ENCODE data around the gene DLK2. TPM values are rescaled to one million over a fixed set of nuclear protein-coding genes. Genes with fewer than 3 reads are reported as not detected.

DLK2 gene
- total and polyA plus RNA-seq, 2 donors from 2014 or later: 0.50 TPM; not detected in 1

DNA sequence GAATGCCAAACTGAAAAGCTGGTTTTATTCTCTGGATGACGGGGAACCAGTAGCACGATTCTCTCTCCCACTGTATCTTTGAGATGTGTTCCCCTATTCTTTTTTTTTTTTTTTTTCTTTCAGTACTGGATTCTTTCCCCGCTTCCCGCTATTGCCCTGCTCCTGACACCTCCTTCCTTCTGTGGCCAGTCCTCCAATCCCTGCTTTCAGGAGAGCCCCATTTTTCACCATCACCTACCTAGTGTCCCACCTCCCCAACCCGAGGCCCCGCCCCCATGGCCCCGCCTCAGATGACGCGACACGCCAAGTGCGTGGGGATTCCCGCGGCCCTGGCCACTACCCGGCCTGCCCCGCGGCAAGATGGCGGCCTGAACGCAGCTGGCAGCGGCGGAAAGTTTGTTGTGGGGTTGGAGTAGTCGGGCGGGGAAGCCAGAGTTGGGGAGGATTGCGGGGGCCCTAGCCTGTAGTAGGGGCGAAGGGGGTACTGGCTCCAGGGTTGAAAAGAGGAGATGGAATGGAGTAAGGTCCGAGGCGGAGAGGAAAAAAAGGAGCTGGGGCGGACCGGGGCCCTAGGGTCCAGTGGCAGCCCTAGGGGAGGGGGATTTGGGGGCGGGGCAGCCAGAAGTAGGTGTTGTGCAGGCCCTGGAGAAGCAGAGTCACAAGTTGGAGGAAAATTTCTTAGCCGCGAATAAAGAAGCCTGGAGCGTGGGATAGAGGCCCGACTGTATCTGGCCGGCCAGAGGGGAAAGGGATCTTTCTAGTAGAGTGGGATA, 22.1 kb upstream of the DLK2 start, which contains the start of gene TJAP1:
TJAP1 (plus strand) TSS at position 336 of the 773 bp plus-strand sequence. CDS start 21,432 bp downstream, outside the sequence.
- no peak for FAIRE-seq
- Histone ChIP-seq H3K4me1 (ENCODE audit: control insufficient read depth in 2 of 3, insufficient read depth in 2 of 3, low read depth in 1 of 3, low read length in 3 of 3) (peaks cover 4 to 11% (median 6%) of the 10 kb centered on the region in 3 donors), H3K4me3 (ENCODE audit: low read length in 3 of 3) (peak within 1 kb of the TSS; percentile 59 to 81 (median 78)), H3K9me3 (ENCODE audit: control insufficient read depth in 2 of 3, insufficient read depth in 1 of 3, low read length in 3 of 3) (no peaks in the 10 kb centered on the region), H3K9ac (ENCODE audit: low read length in 3 of 3) (peak within 1 kb of the TSS; percentile 35 to 92 (median 83)), H3K36me3 (ENCODE audit: control insufficient read depth in 2 of 3, insufficient read depth in 3 of 3, low read length in 3 of 3) (peaks cover 0 to under 1% (median 0%) of the 10 kb centered on the region in 3 donors), H3K27ac (ENCODE audit: low read depth in 2 of 2, low read length in 2 of 2) (peak within 1 kb of the TSS in 1 of 2 donors; percentile 65), H3K27me3 (ENCODE audit: control insufficient read depth, insufficient read depth, low read length) (no peaks in the 10 kb centered on the region)
- intact Hi-C loops (cut with DNase I): no loop called here
- peak; percentile 96 to 97 (median 97) for DNase-seq
- TF ChIP-seq, protein P1, sequence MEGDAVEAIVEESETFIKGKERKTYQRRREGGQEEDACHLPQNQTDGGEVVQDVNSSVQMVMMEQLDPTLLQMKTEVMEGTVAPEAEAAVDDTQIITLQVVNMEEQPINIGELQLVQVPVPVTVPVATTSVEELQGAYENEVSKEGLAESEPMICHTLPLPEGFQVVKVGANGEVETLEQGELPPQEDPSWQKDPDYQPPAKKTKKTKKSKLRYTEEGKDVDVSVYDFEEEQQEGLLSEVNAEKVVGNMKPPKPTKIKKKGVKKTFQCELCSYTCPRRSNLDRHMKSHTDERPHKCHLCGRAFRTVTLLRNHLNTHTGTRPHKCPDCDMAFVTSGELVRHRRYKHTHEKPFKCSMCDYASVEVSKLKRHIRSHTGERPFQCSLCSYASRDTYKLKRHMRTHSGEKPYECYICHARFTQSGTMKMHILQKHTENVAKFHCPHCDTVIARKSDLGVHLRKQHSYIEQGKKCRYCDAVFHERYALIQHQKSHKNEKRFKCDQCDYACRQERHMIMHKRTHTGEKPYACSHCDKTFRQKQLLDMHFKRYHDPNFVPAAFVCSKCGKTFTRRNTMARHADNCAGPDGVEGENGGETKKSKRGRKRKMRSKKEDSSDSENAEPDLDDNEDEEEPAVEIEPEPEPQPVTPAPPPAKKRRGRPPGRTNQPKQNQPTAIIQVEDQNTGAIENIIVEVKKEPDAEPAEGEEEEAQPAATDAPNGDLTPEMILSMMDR (IDR thresholded peaks at IDR 0.05; ENCODE audit: borderline replicate concordance, extremely low read depth, insufficient read depth): no peak

DNA sequence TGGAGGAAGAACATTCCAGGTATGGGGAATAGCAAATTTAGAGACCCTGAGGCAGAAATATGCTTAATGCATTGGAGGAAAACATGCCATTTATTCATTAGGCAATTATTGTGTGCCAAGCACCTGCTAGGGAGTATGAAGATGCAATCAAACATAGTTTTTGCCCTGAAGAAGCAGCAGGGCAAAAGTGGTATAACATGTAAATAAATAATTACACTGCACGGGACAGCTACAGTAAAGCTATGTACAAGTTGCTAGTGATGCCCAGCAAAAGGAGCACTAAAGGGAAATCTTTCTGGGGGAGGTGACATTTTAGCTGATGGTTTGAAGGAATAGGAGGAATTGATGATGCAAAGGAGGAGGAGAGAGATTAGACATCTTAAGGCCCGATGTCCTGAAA, 21.4 kb upstream of the DLK2 start:
- no peaks in the 10 kb centered on the region for H3K27me3 ChIP-seq (ENCODE audit: control insufficient read depth, insufficient read depth, low read length)
- no peak for FAIRE-seq
- no peak for DNase-seq
- no peaks in the 10 kb centered on the region for H3K36me3 ChIP-seq (ENCODE audit: control insufficient read depth in 2 of 3, insufficient read depth in 3 of 3, low read length in 3 of 3)
- no peaks in the 10 kb centered on the region for H3K9me3 ChIP-seq (ENCODE audit: control insufficient read depth in 2 of 3, insufficient read depth in 1 of 3, low read length in 3 of 3)
- TF ChIP-seq, protein P1 (IDR thresholded peaks at IDR 0.05; ENCODE audit: borderline replicate concordance, extremely low read depth, insufficient read depth): no peak
- intact Hi-C loops (cut with DNase I): no loop called here
- peaks cover 4 to 11% (median 6%) of the 10 kb centered on the region in 3 donors for H3K4me1 ChIP-seq (ENCODE audit: control insufficient read depth in 2 of 3, insufficient read depth in 2 of 3, low read depth in 1 of 3, low read length in 3 of 3)
- peak overlapping the region; percentile 59 to 78 (median 68) for H3K4me3 ChIP-seq (ENCODE audit: low read length in 3 of 3)
- no peak overlapping the region for H3K27ac ChIP-seq (ENCODE audit: low read depth in 2 of 2, low read length in 2 of 2)
- peak overlapping the region; percentile 21 to 92 (median 35) for H3K9ac ChIP-seq (ENCODE audit: low read length in 3 of 3)

DNA sequence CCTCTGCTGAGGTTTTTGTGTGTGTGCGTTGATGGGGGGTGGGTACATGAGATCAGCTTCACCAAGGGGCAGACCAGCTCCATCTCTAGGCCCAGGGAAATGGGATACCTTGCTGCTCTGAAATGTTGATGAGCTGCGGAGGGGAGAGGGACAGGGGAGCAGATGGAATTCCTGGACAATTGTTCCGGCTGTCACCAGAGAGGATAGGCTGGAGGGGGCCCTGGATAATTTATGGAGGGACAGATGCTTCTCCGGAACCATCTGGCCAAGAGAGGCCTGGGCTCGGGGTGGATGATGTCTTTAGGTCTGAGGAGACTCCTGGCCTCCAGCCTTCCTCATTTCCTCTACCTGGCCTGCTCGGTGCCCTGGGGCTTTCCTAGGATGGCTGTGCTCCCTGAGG, 20.2 kb upstream of the DLK2 start:
- no peak overlapping the region for H3K4me3 ChIP-seq (ENCODE audit: low read length in 3 of 3)
- FAIRE-seq: no peak

More for the DNA sequence above, 20.2 kb upstream of the DLK2 start:
- intact Hi-C loops (cut with DNase I): no loop called here
- H3K27ac ChIP-seq (ENCODE audit: low read depth in 2 of 2, low read length in 2 of 2): no peak overlapping the region
- peaks cover 4 to 11% (median 6%) of the 10 kb centered on the region in 3 donors for H3K4me1 ChIP-seq (ENCODE audit: control insufficient read depth in 2 of 3, insufficient read depth in 2 of 3, low read depth in 1 of 3, low read length in 3 of 3)
- H3K27me3 ChIP-seq (ENCODE audit: control insufficient read depth, insufficient read depth, low read length): no peaks in the 10 kb centered on the region
- no peaks in the 10 kb centered on the region for H3K36me3 ChIP-seq (ENCODE audit: control insufficient read depth in 2 of 3, insufficient read depth in 3 of 3, low read length in 3 of 3)
- peak in 2 of 5 donors; percentile 18 to 45 for DNase-seq
- no peak overlapping the region for H3K9ac ChIP-seq (ENCODE audit: low read length in 3 of 3)
- no peaks in the 10 kb centered on the region for H3K9me3 ChIP-seq (ENCODE audit: control insufficient read depth in 2 of 3, insufficient read depth in 1 of 3, low read length in 3 of 3)
- TF ChIP-seq, protein P1 (IDR thresholded peaks at IDR 0.05; ENCODE audit: borderline replicate concordance, extremely low read depth, insufficient read depth): no peak

Data from kidney (tissue), 14 donors.